K562 (cell line): ENCODE measurements around the gene MEAK7. TPM values are rescaled to one million over a fixed set of nuclear protein-coding genes. Genes with fewer than 3 reads are reported as not detected.

Source experiments
- ATAC-seq: fragments of 200-7000 bp; cut with Tn5 transposase; 3 replicates; pipeline ENCODE4 v1.9.1; 2020; ENCODE audit warnings: moderate library complexity
- BruUV-seq: library from RNA; stranded (reverse); fragments of 400-500 nt; replicated peaks from 2 replicates; lab custom pipeline; 2021; lab: Mats Ljungman, UMichigan
- CTCF ChIA-PET: fragments of 300-600 bp; formaldehyde crosslinking; extraction: SDS; loops from one replicate; lab custom pipeline; 2021; ENCODE audit warnings: low intra/inter-chr PET ratio; lab: Yijun Ruan, JAX
- POLR2A ChIA-PET: fragments of 300-600, 350-650 bp; sonication (Branson Sonifier 250); formaldehyde crosslinking; extraction: SDS; loops from one replicate; lab custom pipeline; 2021; ENCODE audit warnings: antibody characterized with exemption, inconsistent platforms; lab: Yijun Ruan, JAX
- DNase-seq, 4 experiments: peaks; one replicate each; pipeline versions ENCODE4 v3.0.0 to v3.0.0-alpha.2; 2011 to 2018; ENCODE audit warnings: low spot score in 3 of 4, mixed read lengths in 3 of 4; ENCODE audit errors: extremely low read depth in 1 of 4
- FAIRE-seq: peaks from 2 replicates; lab custom pipeline; 2011; peaks lifted over from hg19 to GRCh38; lab: Jason Lieb, UNC
- H2AFZ ChIP-seq: 2 replicates; pipeline ENCODE4 v1.6.0; 2011; ENCODE audit warnings: low read depth, low read length, control low read depth, inconsistent platforms
- H3K27ac ChIP-seq: fragments of 200-600 bp; 3 replicates; pipeline ENCODE4 v1.8.0; 2011; ENCODE audit warnings: low read depth, mild to moderate bottlenecking, control low read depth, inconsistent platforms, low read length, moderate library complexity, mixed read lengths; ENCODE audit errors: extremely low read depth
- H3K27me3 ChIP-seq, 2 experiments: fragments of 300-600 bp in 1 of 2; 2 replicates in 1 of 2; 3 replicates in 1 of 2; pipeline versions ENCODE4 v1.6.0 to v1.8.0; 2011; ENCODE audit warnings: inconsistent platforms in 2 of 2, low read length in 2 of 2, mild to moderate bottlenecking in 1 of 2, mixed read lengths in 1 of 2, moderate library complexity in 1 of 2; ENCODE audit not compliant: control insufficient read depth in 2 of 2, insufficient read depth in 2 of 2
- H3K36me3 ChIP-seq: fragments of 300-600 bp; 3 replicates; pipeline ENCODE4 v1.8.0; 2011; ENCODE audit warnings: mild to moderate bottlenecking, low read length, inconsistent platforms; ENCODE audit not compliant: control insufficient read depth, insufficient read depth
- H3K4me1 ChIP-seq, 2 experiments: fragments of 200-600 bp in 1 of 2; replicated peaks in 1 of 2; 2 replicates in 1 of 2; 3 replicates in 1 of 2; pipeline versions ENCODE4 v1.5.1 to v1.8.0; 2011; ENCODE audit warnings: inconsistent platforms in 2 of 2, low read length in 2 of 2, mild to moderate bottlenecking in 1 of 2, mixed read lengths in 1 of 2, moderate library complexity in 1 of 2; ENCODE audit not compliant: control insufficient read depth in 2 of 2, insufficient read depth in 2 of 2
- H3K4me2 ChIP-seq: 2 replicates; pipeline ENCODE4 v1.6.1; 2011; ENCODE audit warnings: low read length, control low read depth, inconsistent platforms, mixed read lengths; ENCODE audit not compliant: insufficient read depth
- H3K4me3 ChIP-seq: fragments of 200-600 bp; sonication (generic), shearing (Covaris generic); 2 replicates; pipeline ENCODE4 v1.5.1; 2016; ENCODE audit warnings: control low read depth, inconsistent platforms
- H3K79me2 ChIP-seq: fragments of 200-600 bp; 3 replicates; pipeline ENCODE4 v1.8.0; 2011; ENCODE audit warnings: low read length, inconsistent platforms; ENCODE audit not compliant: control insufficient read depth, insufficient read depth
- H3K9ac ChIP-seq, 2 experiments: 2 replicates each; pipeline versions ENCODE4 v1.6.0 to v1.6.1; 2011; ENCODE audit warnings: low read depth in 2 of 2, low read length in 2 of 2, control low read depth in 1 of 2, inconsistent platforms in 1 of 2, mild to moderate bottlenecking in 1 of 2, mixed read lengths in 1 of 2; ENCODE audit not compliant: insufficient read depth in 1 of 2
- H3K9me1 ChIP-seq: one replicate; pipeline ENCODE4 v1.6.0; 2011; ENCODE audit warnings: inconsistent platforms, mild to moderate bottlenecking, low read length, moderate library complexity; ENCODE audit not compliant: control insufficient read depth, insufficient read depth
- H3K9me3 ChIP-seq: replicated peaks from 2 replicates; pipeline ENCODE4 v1.5.1; 2011; ENCODE audit warnings: low read depth, low read length, inconsistent platforms; ENCODE audit not compliant: control insufficient read depth, insufficient read depth
- H4K20me1 ChIP-seq: replicated peaks from 2 replicates; pipeline ENCODE4 v1.6.1; 2011; ENCODE audit warnings: low read length, inconsistent platforms, mixed read lengths; ENCODE audit not compliant: control insufficient read depth, insufficient read depth
- ARID2 ChIP-seq: fragments of 450-650 bp; IDR thresholded peaks from 2 replicates; pipeline ENCODE4 v1.6.1; 2017; ENCODE audit warnings: antibody characterized with exemption, mild to moderate bottlenecking
- BCOR ChIP-seq: fragments of 450-650 bp; IDR thresholded peaks from 2 replicates; pipeline ENCODE4 v1.6.1; 2016
- CBFB ChIP-seq: sonication (generic); formaldehyde crosslinking; IDR thresholded peaks from 2 replicates; pipeline ENCODE4 v1.4.0; 2020; ENCODE audit warnings: mild to moderate bottlenecking, missing genetic modification reagents
- CREM ChIP-seq: IDR thresholded peaks from 2 replicates; pipeline ENCODE4 v1.6.1; 2014; ENCODE audit warnings: antibody characterized with exemption, low read depth
- ELF4 ChIP-seq: fragments of 450-650 bp; formaldehyde crosslinking; IDR thresholded peaks from 2 replicates; pipeline ENCODE4 v1.4.0; 2022; ENCODE audit warnings: missing genetic modification characterization
- KDM2B ChIP-seq: fragments of 250-450 bp; sonication (Bioruptor Pico); IDR thresholded peaks from 2 replicates; pipeline ENCODE4 v1.8.0; 2021; ENCODE audit warnings: mild to moderate bottlenecking, moderate library complexity
- NUFIP1 ChIP-seq: fragments of 450-650 bp; IDR thresholded peaks from 2 replicates; pipeline ENCODE4 v1.6.1; 2018; ENCODE audit not compliant: partially characterized antibody
- SAFB ChIP-seq: fragments of 200-400 bp; formaldehyde crosslinking; IDR thresholded peaks from 2 replicates; pipeline ENCODE4 v1.6.1; 2017; ENCODE audit warnings: low read depth, low read length, borderline replicate concordance
- SMC3 ChIP-seq: conservative IDR thresholded peaks from 2 replicates; pipeline ENCODE4 v1.6.1; 2011; ENCODE audit warnings: low read depth, low read length, improper control_type of control experiment; ENCODE audit not compliant: insufficient read depth
- STAG1 ChIP-seq: sonication (generic); formaldehyde crosslinking; IDR thresholded peaks from 2 replicates; pipeline ENCODE4 v1.5.0; 2020; ENCODE audit warnings: missing genetic modification reagents, borderline replicate concordance
- TCF3 ChIP-seq: sonication (generic); formaldehyde crosslinking; IDR thresholded peaks from 2 replicates; pipeline ENCODE4 v1.4.0; 2020; ENCODE audit warnings: mild to moderate bottlenecking, missing genetic modification reagents
- ZBTB17 ChIP-seq: fragments of 450-650 bp; formaldehyde crosslinking; IDR thresholded peaks from 2 replicates; pipeline ENCODE4 v1.4.0; 2020; ENCODE audit warnings: mild to moderate bottlenecking
- ZNF134 ChIP-seq: fragments of 250-450 bp; sonication (Bioruptor Pico); conservative IDR thresholded peaks from 2 replicates; pipeline ENCODE4 v1.4.0; 2020
- ZNF24 ChIP-seq: fragments of 450-650 bp; IDR thresholded peaks from 2 replicates; pipeline ENCODE4 v1.6.1; 2016
- ZNF384 ChIP-seq: IDR thresholded peaks from 2 replicates; pipeline ENCODE4 v1.6.1; 2012; ENCODE audit warnings: low read depth, low read length, improper control_type of control experiment
- ZNF707 ChIP-seq: fragments of 250-450 bp; sonication (Bioruptor Pico); conservative IDR thresholded peaks from 2 replicates; pipeline ENCODE4 v1.8.0; 2022; ENCODE audit warnings: inconsistent platforms, mild to moderate bottlenecking, moderate library complexity
- WGBS: fragments of 100-300 bp; shearing (Covaris generic); methylation state at CpG from one replicate; pipeline ENCODE4 v1.1.6; 2016; ENCODE audit warnings: low coverage, mixed read lengths; ENCODE audit not compliant: insufficient coverage; ENCODE audit errors: missing lambda C conversion rate; 5-methylcytosine and 5-hydroxymethylcytosine counted together
- in situ Hi-C: fragments of 300-500 bp; cut with MboI; formaldehyde crosslinking; loops from 4 replicates; pipeline ENCODE4 v1.15.0; 2018; ENCODE audit warnings: inconsistent platforms, mixed read lengths
- intact Hi-C: fragments of 100-400 bp; cut with micrococcal nuclease; formaldehyde crosslinking; loops from 2 replicates; pipeline ENCODE4 v1.14.2; 2022
- polyA plus RNA-seq, 8 experiments: library from polyadenylated mRNA; depleted of rRNA in 4 of 8; stranded (reverse) in 5 of 8; unstranded in 3 of 8; fragments of >200 nt; fragmentation: Nextera tagmentation in 2 of 8; fragmentation: Illumina TruSeq in 1 of 8; extraction: Ambion mirVana in 2 of 8; extraction: Trizol in 1 of 8; gene quantifications; 2 replicates each; pipeline versions ENCODE4 v1.2.1 to v1.2.3, GENCODE V29; 2011 to 2014; ENCODE audit warnings: inconsistent platforms in 1 of 8, missing spikeins in 1 of 8
- total RNA-seq, 7 experiments: library from RNA; depleted of rRNA in 6 of 7; stranded (reverse); fragments of >200 nt in 6 of 7; fragmentation: Illumina TruSeq in 2 of 7; extraction: Trizol in 2 of 7; gene quantifications; 2 replicates each; pipeline versions ENCODE4 v1.2.1 to v1.2.3, GENCODE V29; 2011 to 2021; ENCODE audit warnings: low replicate concordance in 1 of 7
- TF ChIP-seq, protein P1 (sequence below): sonication (generic); formaldehyde crosslinking; IDR thresholded peaks from 2 replicates; pipeline ENCODE4 v1.8.0; 2022; ENCODE audit warnings: missing genetic modification reagents, mild to moderate bottlenecking, moderate library complexity, borderline replicate concordance
- TF ChIP-seq, protein P2 (sequence below): fragments of 450-650 bp; formaldehyde crosslinking; IDR thresholded peaks from 2 replicates; pipeline ENCODE4 v1.4.0; 2020; ENCODE audit warnings: mild to moderate bottlenecking, moderate library complexity
- TF ChIP-seq, protein P3 (sequence below): fragments of 450-650 bp; formaldehyde crosslinking; IDR thresholded peaks from 2 replicates; pipeline ENCODE4 v1.4.0; 2020; ENCODE audit warnings: mild to moderate bottlenecking

MEAK7 gene
- total and polyA plus RNA-seq, 9 of the 15 experiments (the other 6 are each of a cell fraction or from before 2014, with no cell fraction given): 1.4 to 14.5 (median 6.3) TPM

DNA sequence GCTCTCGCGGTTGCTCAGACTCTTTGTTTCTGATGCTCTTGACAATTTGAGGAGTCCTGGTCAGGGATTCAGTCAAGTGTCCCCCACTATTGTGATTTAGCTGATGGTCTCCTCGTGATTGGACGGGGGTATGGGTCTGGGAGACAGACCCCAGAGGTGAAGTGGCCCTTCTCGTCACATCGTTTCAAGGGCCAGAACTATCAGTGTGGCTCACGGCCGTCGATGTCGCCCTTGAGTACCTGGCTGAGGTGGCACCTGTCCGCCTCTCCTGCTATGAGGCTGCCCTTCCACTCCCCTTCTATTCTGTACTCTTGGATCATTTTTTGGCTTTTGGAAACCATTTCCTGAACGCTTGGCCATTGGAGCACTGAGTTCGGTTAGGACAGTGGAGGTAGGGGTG, 7.4 kb upstream of the MEAK7 start (continued):
- TF ChIP-seq ZNF134 (CRISPR knock-in tag) (no peak), KDM2B (CRISPR knock-in tag) (no peak), SAFB (no peak), ZNF707 (CRISPR knock-in tag) (no peak), BCOR (no peak), ZNF384 (no peak)

DNA sequence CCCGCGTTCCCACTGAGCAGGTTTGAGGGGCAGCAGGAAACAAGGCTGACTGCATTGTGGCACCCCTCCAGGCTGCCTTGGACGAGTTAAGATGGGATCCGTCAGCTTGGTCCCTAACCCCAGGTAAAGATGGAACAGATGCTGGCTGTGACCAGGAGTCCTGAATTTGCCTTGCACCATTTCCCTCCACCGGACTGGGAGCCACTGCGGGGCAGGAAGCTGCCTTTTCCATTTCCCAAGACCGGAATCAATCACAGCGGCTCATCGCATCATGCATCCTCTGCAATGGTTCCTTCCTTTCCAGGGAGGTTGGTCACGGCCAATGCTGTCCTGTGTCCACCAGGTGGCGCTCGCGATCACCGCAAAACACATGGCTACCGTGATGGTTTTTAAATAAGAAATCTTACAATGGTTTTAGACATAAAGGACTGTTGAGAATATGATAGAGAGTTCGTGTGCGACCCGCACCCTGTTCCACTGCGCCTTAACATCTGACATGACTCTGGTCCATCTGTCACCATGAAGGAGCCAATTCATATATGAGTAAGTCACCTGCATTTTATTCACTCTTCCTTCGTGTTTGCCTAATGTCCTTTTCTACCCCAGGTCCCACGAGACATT, 6.8 kb upstream of the MEAK7 start:
- intact Hi-C loops (loop anchor here (1.0 to 5.0 kb wide), 5 partner anchors 41 to 460 kb away; partner anchors contain the start of gene COTL1), in situ Hi-C loops (loop anchor here (5.0 kb wide), 3 partner anchors 111 to 461 kb away; no protein-coding TSS in a partner anchor)
- BruUV-seq: no TSS peak
- H3K9me1 ChIP-seq: no peaks in the 10 kb centered on the region
- peak; percentile 98 for FAIRE-seq
- H3K27me3 ChIP-seq: peaks cover 0 to 7% of the 10 kb centered on the region in 2 experiments; a peak in 1 of 5 replicates
- H4K20me1 ChIP-seq: 0 out of 2 replicates have a peak, but pooled peaks cover 4% of the 10 kb centered on the region
- no peak overlapping the region for H3K9ac ChIP-seq
- peaks cover 7 to 16% of the 10 kb centered on the region in 2 experiments; a peak in 4 of 5 replicates for H3K4me1 ChIP-seq
- 7% methylated on average over 21 of the region's 21 CpGs for WGBS
- no peak overlapping the region for H3K27ac ChIP-seq
- H3K4me3 ChIP-seq: no peak overlapping the region
- H2AFZ ChIP-seq: no peak overlapping the region
- ChIA-PET POLR2A (interaction anchor here (0.6 kb wide), 1 partner anchor 46 kb away, joined by 3 read pairs; no protein-coding TSS in a partner anchor), CTCF (interaction anchor here (0.6 to 7.9 kb wide), 10 partner anchors 109 to 526 kb away, joined by 3 to 120 read pairs (median 6); partner anchors contain the start of gene COTL1)
- no peaks in the 10 kb centered on the region for H3K79me2 ChIP-seq
- DNase-seq: peak; percentile 76 to 88 (median 80)
- H3K4me2 ChIP-seq: peak overlapping the region; percentile 32; the same call in 1 of the 2 replicates
- ATAC-seq: peak; percentile 88
- no peaks in the 10 kb centered on the region for H3K36me3 ChIP-seq
- no peaks in the 10 kb centered on the region for H3K9me3 ChIP-seq
- TF ChIP-seq STAG1 (CRISPR knock-in tag): peak; percentile 70; the same call in 1 of the 2 replicates
- TF ChIP-seq ELF4: no peak
- peak; percentile 45; the same call in 1 of the 2 replicates for TF ChIP-seq CREM
- TF ChIP-seq SMC3: peak; percentile 94
- TF ChIP-seq, protein P1, sequence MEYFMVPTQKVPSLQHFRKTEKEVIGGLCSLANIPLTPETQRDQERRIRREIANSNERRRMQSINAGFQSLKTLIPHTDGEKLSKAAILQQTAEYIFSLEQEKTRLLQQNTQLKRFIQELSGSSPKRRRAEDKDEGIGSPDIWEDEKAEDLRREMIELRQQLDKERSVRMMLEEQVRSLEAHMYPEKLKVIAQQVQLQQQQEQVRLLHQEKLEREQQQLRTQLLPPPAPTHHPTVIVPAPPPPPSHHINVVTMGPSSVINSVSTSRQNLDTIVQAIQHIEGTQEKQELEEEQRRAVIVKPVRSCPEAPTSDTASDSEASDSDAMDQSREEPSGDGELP (CRISPR knock-in tag): peak; percentile 29; the same call in 1 of the 2 replicates
- TF ChIP-seq, protein P2, sequence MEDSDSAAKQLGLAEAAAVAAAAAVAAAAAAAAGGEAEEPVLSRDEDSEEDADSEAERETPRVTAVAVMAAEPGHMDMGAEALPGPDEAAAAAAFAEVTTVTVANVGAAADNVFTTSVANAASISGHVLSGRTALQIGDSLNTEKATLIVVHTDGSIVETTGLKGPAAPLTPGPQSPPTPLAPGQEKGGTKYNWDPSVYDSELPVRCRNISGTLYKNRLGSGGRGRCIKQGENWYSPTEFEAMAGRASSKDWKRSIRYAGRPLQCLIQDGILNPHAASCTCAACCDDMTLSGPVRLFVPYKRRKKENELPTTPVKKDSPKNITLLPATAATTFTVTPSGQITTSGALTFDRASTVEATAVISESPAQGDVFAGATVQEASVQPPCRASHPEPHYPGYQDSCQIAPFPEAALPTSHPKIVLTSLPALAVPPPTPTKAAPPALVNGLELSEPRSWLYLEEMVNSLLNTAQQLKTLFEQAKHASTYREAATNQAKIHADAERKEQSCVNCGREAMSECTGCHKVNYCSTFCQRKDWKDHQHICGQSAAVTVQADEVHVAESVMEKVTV (CRISPR knock-in tag): peak; percentile 95
- TF ChIP-seq ARID2: peak; percentile 95
- no peak for TF ChIP-seq ZBTB17 (CRISPR knock-in tag)
- no peak for TF ChIP-seq NUFIP1
- TF ChIP-seq, protein P3, sequence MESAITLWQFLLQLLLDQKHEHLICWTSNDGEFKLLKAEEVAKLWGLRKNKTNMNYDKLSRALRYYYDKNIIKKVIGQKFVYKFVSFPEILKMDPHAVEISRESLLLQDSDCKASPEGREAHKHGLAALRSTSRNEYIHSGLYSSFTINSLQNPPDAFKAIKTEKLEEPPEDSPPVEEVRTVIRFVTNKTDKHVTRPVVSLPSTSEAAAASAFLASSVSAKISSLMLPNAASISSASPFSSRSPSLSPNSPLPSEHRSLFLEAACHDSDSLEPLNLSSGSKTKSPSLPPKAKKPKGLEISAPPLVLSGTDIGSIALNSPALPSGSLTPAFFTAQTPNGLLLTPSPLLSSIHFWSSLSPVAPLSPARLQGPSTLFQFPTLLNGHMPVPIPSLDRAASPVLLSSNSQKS (CRISPR knock-in tag): no peak
- peak; percentile 34; the same call in 1 of the 2 replicates for TF ChIP-seq CBFB
- peak; percentile 82; the same call in 1 of the 2 replicates for TF ChIP-seq ZNF24
- TF ChIP-seq TCF3 (CRISPR knock-in tag): peak; percentile 30; the same call in 1 of the 2 replicates
